ENCODE results near the gene COL15A1. TPM values are rescaled to one million over a fixed set of nuclear protein-coding genes. Genes with fewer than 3 reads are reported as not detected.

The COL15A1 gene
- polyA plus RNA-seq, 1 donor = 227 TPM

- DNase-seq = no peak
Measured at GRCh38 chr9:99058964-99059921, 115.5 kb downstream of the COL15A1 start.

GRCh38 chr9:99060621-99061020 lies 116.9 kb downstream of the COL15A1 start:
- no peak for DNase-seq

GRCh38 chr9:99062549-99062948 lies 118.8 kb downstream of the COL15A1 start:
- no peak for DNase-seq

GRCh38 chr9:99063522-99063921 lies 119.8 kb downstream of the COL15A1 start:
- no peak for DNase-seq

- DNase-seq = no peak
Measured at GRCh38 chr9:99066571-99066970, 122.9 kb downstream of the COL15A1 start.

- no peak for DNase-seq
Measured at GRCh38 chr9:99069075-99069474, 125.4 kb downstream of the COL15A1 start.

- DNase-seq = no peak
Measured at GRCh38 chr9:99069546-99069945, 125.8 kb downstream of the COL15A1 start.

- DNase-seq = no peak
Measured at GRCh38 chr9:99070681-99071080, 127.0 kb downstream of the COL15A1 start.

GRCh38 chr9:99071313-99072039 lies 127.8 kb downstream of the COL15A1 start:
- DNase-seq = no peak

- no peak for DNase-seq
Measured at GRCh38 chr9:99072040-99072394, 128.3 kb downstream of the COL15A1 start.

GRCh38 chr9:99073347-99073746 lies 129.6 kb downstream of the COL15A1 start:
- DNase-seq = no peak

- DNase-seq = no peak
Measured at GRCh38 chr9:99073985-99074901, 130.5 kb downstream of the COL15A1 start.

- DNase-seq = no peak
Measured at GRCh38 chr9:99074902-99075245, 131.2 kb downstream of the COL15A1 start.

GRCh38 chr9:99075246-99075912 lies 131.7 kb downstream of the COL15A1 start:
- DNase-seq = no peak

- no peak for DNase-seq
Measured at GRCh38 chr9:99076030-99076429, 132.3 kb downstream of the COL15A1 start.

- no peak for DNase-seq
Measured at GRCh38 chr9:99076483-99077171, 132.9 kb downstream of the COL15A1 start.

- DNase-seq = no peak
Measured at GRCh38 chr9:99078717-99079116, 135.0 kb downstream of the COL15A1 start.

- DNase-seq = no peak
Measured at GRCh38 chr9:99079542-99079941, 135.8 kb downstream of the COL15A1 start.

- no peak for DNase-seq
Measured at GRCh38 chr9:99083051-99083450, 139.3 kb downstream of the COL15A1 start.

GRCh38 chr9:99085949-99086948 lies 142.5 kb downstream of the COL15A1 start:
- DNase-seq = no peak

All from hindlimb muscle (tissue), 1 donor.